Breast epithelium (tissue), 3 donors: ENCODE measurements around the gene MIXL1.

Experiments used
- CTCF ChIP-seq, 3 donors: fragments of 450-650 bp; IDR thresholded peaks; one replicate each; pipeline ENCODE4 v1.5.1; 2016 to 2017; ENCODE audit warnings: antibody characterized with exemption in 3 of 3, mild to moderate bottlenecking in 3 of 3, moderate library complexity in 3 of 3
- POLR2AphosphoS5 ChIP-seq, 3 donors: sonication (generic); formaldehyde crosslinking; IDR thresholded peaks; one replicate each; pipeline ENCODE4 v1.6.1; 2017; ENCODE audit warnings: antibody characterized with exemption in 3 of 3

- TF ChIP-seq CTCF (IDR thresholded peaks at IDR 0.05) (no peak), POLR2AphosphoS5 (IDR thresholded peaks at IDR 0.05) (no peak)
These were observed 36.1 kb upstream of the MIXL1 start for GRCh38 chr1:226187380-226187779.
